GM18511 (cell line): ENCODE measurements around the gene TRIP13.

ENCODE experiments used
- ATAC-seq: cut with Tn5 transposase; IDR thresholded peaks from one replicate; pipeline ENCODE4 v1.9.1; 2021; ENCODE audit warnings: mild to moderate bottlenecking, moderate library complexity; ENCODE audit not compliant: unreplicated experiment

TRIP13 gene

DNA sequence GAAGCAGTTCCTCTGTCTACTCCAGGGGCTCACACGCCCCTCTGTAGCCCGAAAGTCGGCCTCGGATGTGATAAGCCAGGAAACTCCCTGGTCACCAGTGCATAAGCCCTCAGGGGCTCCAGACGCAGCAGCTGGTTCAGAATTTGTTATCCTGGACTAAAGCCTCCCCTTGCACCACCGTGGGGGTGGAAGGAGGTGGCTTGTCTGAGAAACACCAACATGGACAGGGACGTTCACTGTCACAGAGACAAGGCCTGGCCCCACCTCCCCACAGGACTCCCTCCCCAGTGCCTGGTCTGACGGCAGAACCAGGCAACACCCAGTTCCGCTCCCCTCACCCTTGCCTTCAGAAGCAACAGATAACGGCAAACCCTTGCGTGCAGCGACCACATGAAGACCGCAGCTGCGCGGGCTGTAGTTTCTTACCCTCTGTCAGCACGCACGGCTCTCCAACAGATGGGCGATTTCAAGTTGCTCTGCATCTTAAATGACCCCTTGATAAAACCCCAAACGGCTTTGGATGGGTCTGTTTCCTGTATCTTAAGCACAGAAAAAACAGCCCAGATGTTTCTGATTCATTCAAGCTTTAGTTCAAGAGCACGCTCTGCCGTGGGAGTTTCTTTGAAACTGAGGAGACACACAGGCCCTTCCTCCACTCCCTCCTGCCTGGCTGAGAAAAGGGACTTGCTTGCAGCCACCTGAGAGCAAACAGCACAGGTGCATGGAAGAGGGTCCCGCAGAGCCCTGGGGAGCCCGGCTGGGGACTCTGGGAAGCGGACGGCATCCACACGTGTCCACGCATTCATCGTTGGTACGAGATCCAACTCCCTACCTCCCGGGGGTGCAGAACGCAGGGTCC is 71.2 kb downstream of the TRIP13 start:
- ATAC-seq = peak; percentile 86

DNA sequence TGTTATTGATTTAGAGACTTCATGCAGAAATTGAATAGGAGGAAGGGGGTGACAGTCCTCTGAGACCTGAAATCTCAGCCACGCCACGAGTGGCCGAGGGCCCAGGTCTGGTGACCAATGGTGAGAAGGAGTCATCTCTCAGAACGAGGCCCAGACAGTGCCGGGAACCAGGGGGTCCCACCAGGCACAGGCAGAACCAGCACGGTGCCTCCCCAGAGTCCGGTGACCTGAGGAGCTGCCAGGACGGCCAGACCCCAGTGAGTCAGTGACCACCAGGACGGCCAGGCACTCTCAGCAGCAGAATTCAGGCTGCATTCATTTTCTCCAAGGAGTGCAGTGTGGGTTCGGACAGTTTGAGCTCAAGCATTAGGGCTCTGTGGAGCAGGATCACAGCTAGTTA is 72.1 kb downstream of the TRIP13 start:
- ATAC-seq = no peak

DNA sequence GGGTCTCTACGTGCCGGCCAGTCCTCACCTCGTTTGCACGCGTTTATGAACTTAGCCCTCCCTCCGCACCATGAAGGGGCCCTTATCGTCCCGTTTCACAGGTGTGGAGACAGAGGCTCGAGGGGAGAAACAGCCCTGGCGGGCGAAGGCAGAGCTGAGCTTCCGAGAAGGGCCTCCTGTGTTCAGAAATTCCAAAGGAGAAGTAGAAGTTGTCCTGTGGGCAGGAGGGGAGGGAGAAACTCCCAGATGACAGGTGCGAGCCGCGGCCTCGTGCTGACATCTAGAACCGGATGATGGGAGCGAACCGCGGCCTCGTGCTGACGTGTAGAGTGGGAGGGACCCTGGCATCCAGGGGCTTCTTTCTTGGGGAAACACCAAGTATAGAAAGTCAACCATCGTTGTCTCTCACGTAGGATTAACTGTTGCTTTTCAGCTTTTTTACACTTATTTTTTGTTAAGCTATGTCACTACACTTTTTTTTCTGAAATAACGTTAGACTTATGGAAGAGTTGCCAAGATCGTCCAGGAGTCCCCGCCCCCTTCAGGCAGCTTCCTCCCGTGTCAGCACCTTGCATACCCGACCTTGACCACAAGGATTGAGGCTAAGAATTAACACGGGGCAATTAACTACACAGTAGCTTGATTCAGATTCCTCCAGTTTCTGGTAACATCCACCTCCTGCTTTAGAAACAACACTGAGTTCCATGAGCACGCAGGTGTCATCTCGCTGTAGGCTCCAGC is 73.1 kb downstream of the TRIP13 start:
- ATAC-seq = no peak

DNA sequence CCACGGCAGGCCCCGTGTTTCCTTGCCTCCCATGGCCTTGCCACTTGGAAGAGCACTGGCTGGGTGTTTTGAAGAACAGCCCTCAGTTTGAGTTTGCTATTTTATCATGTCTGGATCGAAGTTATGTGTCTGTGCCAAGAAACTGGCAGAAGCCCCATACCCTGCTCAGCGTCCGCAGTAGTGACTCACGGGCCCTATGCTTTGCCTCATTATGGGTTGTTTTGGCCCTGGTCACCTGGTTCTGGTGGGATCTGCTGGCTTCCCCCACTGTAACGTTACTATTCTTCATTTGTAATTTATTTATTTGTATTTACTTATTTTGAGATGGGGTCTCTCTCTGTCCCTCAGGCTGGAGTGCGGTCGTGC is 73.6 kb downstream of the TRIP13 start:
- no peak for ATAC-seq

DNA sequence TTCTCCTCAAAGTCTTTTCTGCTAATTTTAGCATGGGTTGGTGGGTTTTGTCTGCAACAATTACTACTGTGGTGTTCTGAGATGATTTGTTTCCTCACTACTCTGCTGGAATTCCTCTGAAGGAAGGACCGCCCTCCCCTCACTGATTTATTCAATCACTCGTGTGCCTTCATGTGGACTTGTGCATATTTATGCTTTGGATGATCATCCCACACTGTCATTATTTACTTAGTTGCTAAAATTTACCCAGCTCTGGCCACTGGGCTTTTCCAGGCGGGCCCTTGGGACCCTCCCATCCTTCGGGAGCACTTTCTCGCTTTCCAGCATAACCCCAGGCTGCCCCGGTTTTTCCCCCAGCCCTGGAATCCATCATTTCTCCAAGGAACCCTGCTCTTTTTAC is 74.3 kb downstream of the TRIP13 start:
- no peak for ATAC-seq
